ENCODE data around the gene PBXIP1. TPM values are rescaled to one million over a fixed set of nuclear protein-coding genes. Genes with fewer than 3 reads are reported as not detected.

Gene PBXIP1
- polyA plus RNA-seq, 3 donors, result 23.1 to 31.7 (median 24.0) TPM

- no peak overlapping the region for H3K4me3 Mint-ChIP-seq
- no peak overlapping the region for H3K4me3 ChIP-seq (replicated peaks in 1 of 3; ENCODE audit: low read depth in 2 of 3, low read length in 3 of 3)
- WGBS (ENCODE audit: insufficient coverage), result no CpG with 5 or more reads among the region's 1 CpG
- no peaks in the 10 kb centered on the region for H3K4me1 ChIP-seq (ENCODE audit: control insufficient read depth in 1 of 2, insufficient read depth in 2 of 2, low read length in 2 of 2)
- intact Hi-C loops (cut with micrococcal nuclease), result no loop called here
- no peaks in the 10 kb centered on the region for H4K20me1 ChIP-seq (ENCODE audit: insufficient read depth, low read length)
- peaks cover 5% of the 10 kb centered on the region for H3K4me1 Mint-ChIP-seq
- H3K36me3 ChIP-seq (replicated peaks in 1 of 2; ENCODE audit: control insufficient read depth in 1 of 2, insufficient read depth in 2 of 2, low read length in 2 of 2), result no peaks in the 10 kb centered on the region
- H2AFZ ChIP-seq (ENCODE audit: insufficient read depth, low read depth, low read length, poor library complexity, severe bottlenecking), result no peak overlapping the region
- H3K9me3 ChIP-seq (replicated peaks in 1 of 2; ENCODE audit: control insufficient read depth in 1 of 2, insufficient read depth in 1 of 2, low read length in 2 of 2), result no peaks in the 10 kb centered on the region
- no peaks in the 10 kb centered on the region for H3K27me3 ChIP-seq (ENCODE audit: control insufficient read depth in 2 of 2, insufficient read depth in 2 of 2, low read length in 2 of 2)
- H3K27ac Mint-ChIP-seq, result no peak overlapping the region
- H3K36me3 Mint-ChIP-seq, result no peaks in the 10 kb centered on the region
- no peaks in the 10 kb centered on the region for H3K9me3 Mint-ChIP-seq
- no peak overlapping the region for H3K9ac ChIP-seq (ENCODE audit: insufficient read depth, low read length, poor library complexity, severe bottlenecking)
- peaks cover 0 to 4% (median 4%) of the 10 kb centered on the region in 3 donors for H3K27me3 Mint-ChIP-seq (ENCODE audit: low read depth in 3 of 3)
- H3K4me2 ChIP-seq (replicated peaks; ENCODE audit: extremely low read depth, low read length, poor library complexity, severe bottlenecking), result no peak overlapping the region
- no peak overlapping the region for H3K27ac ChIP-seq (ENCODE audit: low read depth in 1 of 2, low read length in 2 of 2)
- no peak for DNase-seq
- H3K79me2 ChIP-seq (ENCODE audit: insufficient read depth, low read length), result no peaks in the 10 kb centered on the region
- TF ChIP-seq CTCF (IDR thresholded peaks at IDR 0.05), result no peak
These were observed 54.3 kb downstream of the PBXIP1 start for GRCh38 chr1:154901591-154901990.

GRCh38 chr1:154899041-154899440 is 56.9 kb downstream of the PBXIP1 start:
- H3K9me3 ChIP-seq (replicated peaks in 1 of 2; ENCODE audit: control insufficient read depth in 1 of 2, insufficient read depth in 1 of 2, low read length in 2 of 2), result no peaks in the 10 kb centered on the region
- H4K20me1 ChIP-seq (ENCODE audit: insufficient read depth, low read length), result no peaks in the 10 kb centered on the region
- H3K36me3 ChIP-seq (replicated peaks in 1 of 2; ENCODE audit: control insufficient read depth in 1 of 2, insufficient read depth in 2 of 2, low read length in 2 of 2), result no peaks in the 10 kb centered on the region
- no peaks in the 10 kb centered on the region for H3K27me3 ChIP-seq (ENCODE audit: control insufficient read depth in 2 of 2, insufficient read depth in 2 of 2, low read length in 2 of 2)
- TF ChIP-seq CTCF (IDR thresholded peaks at IDR 0.05), result no peak
- H3K27ac ChIP-seq (ENCODE audit: low read depth in 1 of 2, low read length in 2 of 2), result no peak overlapping the region
- DNase-seq, result no peak
- H2AFZ ChIP-seq (ENCODE audit: insufficient read depth, low read depth, low read length, poor library complexity, severe bottlenecking), result no peak overlapping the region
- no peak overlapping the region for H3K4me2 ChIP-seq (replicated peaks; ENCODE audit: extremely low read depth, low read length, poor library complexity, severe bottlenecking)
- no peaks in the 10 kb centered on the region for H3K4me1 ChIP-seq (ENCODE audit: control insufficient read depth in 1 of 2, insufficient read depth in 2 of 2, low read length in 2 of 2)
- H3K4me3 ChIP-seq (replicated peaks in 1 of 3; ENCODE audit: low read depth in 2 of 3, low read length in 3 of 3), result no peak overlapping the region
- Mint-ChIP-seq H3K36me3 (no peaks in the 10 kb centered on the region), H3K4me1 (peaks cover 5% of the 10 kb centered on the region), H3K4me3 (no peak overlapping the region), H3K27me3 (ENCODE audit: low read depth in 3 of 3) (peaks cover 0 to 5% (median 4%) of the 10 kb centered on the region in 3 donors), H3K27ac (no peak overlapping the region), H3K9me3 (no peaks in the 10 kb centered on the region)
- H3K79me2 ChIP-seq (ENCODE audit: insufficient read depth, low read length), result no peaks in the 10 kb centered on the region
- 89% methylated on average over 1 of the region's 6 CpGs for WGBS (ENCODE audit: insufficient coverage)
- no peak overlapping the region for H3K9ac ChIP-seq (ENCODE audit: insufficient read depth, low read length, poor library complexity, severe bottlenecking)
- intact Hi-C loops (cut with micrococcal nuclease), result no loop called here
